ENCODE results near the gene SCYGR3. TPM values are rescaled to one million over a fixed set of nuclear protein-coding genes. Genes with fewer than 3 reads are reported as not detected.

SCYGR3 gene
- total RNA-seq, 1 donor from 2014 or later, result not detected

DNA sequence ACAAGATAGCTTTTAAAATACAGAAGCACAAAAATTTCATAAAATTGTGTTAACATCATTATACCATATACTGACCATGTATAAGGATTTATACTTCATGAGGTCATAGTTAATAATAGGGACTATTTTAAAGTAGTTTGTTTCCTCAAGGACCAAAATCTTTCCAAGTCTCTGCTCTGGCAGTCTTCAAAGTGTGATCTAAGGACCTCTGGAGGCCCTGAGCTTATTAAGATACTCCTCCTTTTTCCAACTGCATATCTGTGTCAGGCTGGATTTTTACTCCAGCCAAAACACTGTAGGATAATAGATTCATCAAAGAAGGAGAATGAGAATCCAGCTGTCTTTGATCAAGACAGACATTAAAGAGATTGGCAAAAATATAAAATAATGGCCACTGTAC is 17.6 kb downstream of the SCYGR3 start:
- DNase-seq, result no peak
- Histone ChIP-seq H3K4me3 (no peak overlapping the region), H3K27ac (replicated peaks) (no peak overlapping the region), H3K4me1 (no peaks in the 10 kb centered on the region), H3K9me3 (replicated peaks) (no peaks in the 10 kb centered on the region), H3K27me3 (ENCODE audit: low read depth) (peaks cover 44% of the 10 kb centered on the region), H3K36me3 (no peaks in the 10 kb centered on the region)
- TF ChIP-seq, protein P1, sequence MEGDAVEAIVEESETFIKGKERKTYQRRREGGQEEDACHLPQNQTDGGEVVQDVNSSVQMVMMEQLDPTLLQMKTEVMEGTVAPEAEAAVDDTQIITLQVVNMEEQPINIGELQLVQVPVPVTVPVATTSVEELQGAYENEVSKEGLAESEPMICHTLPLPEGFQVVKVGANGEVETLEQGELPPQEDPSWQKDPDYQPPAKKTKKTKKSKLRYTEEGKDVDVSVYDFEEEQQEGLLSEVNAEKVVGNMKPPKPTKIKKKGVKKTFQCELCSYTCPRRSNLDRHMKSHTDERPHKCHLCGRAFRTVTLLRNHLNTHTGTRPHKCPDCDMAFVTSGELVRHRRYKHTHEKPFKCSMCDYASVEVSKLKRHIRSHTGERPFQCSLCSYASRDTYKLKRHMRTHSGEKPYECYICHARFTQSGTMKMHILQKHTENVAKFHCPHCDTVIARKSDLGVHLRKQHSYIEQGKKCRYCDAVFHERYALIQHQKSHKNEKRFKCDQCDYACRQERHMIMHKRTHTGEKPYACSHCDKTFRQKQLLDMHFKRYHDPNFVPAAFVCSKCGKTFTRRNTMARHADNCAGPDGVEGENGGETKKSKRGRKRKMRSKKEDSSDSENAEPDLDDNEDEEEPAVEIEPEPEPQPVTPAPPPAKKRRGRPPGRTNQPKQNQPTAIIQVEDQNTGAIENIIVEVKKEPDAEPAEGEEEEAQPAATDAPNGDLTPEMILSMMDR (IDR thresholded peaks at IDR 0.05; ENCODE audit: borderline replicate concordance), result no peak
- intact Hi-C loops (cut with micrococcal nuclease), result no loop called here

DNA sequence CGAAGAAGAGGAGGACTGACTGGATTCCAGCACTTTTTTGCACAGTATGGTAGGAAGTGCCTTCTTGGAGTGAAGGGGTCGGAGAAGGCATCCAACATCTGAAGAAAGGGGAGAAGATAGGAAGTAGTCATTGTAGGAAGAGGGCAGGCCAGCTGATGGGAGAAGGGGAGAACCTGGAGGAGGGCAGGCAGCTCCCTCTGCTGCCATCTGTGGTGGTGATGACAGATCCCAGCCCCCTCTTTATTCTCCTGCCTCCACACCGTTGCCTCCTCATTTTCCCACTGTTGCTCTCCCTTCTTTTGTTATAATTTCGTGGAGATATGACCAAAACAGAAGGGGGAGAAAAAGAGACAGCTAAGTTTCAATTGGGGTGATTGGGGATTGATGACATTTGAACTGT is 18.8 kb downstream of the SCYGR3 start:
- Histone ChIP-seq H3K27me3 (ENCODE audit: low read depth) (peaks cover 54% of the 10 kb centered on the region), H3K27ac (replicated peaks) (no peak overlapping the region), H3K9me3 (replicated peaks) (no peaks in the 10 kb centered on the region), H3K4me3 (no peak overlapping the region), H3K36me3 (no peaks in the 10 kb centered on the region), H3K4me1 (no peaks in the 10 kb centered on the region)
- intact Hi-C loops (cut with micrococcal nuclease), result no loop called here
- no peak for DNase-seq
- TF ChIP-seq, protein P1 (IDR thresholded peaks at IDR 0.05; ENCODE audit: borderline replicate concordance), result no peak

DNA sequence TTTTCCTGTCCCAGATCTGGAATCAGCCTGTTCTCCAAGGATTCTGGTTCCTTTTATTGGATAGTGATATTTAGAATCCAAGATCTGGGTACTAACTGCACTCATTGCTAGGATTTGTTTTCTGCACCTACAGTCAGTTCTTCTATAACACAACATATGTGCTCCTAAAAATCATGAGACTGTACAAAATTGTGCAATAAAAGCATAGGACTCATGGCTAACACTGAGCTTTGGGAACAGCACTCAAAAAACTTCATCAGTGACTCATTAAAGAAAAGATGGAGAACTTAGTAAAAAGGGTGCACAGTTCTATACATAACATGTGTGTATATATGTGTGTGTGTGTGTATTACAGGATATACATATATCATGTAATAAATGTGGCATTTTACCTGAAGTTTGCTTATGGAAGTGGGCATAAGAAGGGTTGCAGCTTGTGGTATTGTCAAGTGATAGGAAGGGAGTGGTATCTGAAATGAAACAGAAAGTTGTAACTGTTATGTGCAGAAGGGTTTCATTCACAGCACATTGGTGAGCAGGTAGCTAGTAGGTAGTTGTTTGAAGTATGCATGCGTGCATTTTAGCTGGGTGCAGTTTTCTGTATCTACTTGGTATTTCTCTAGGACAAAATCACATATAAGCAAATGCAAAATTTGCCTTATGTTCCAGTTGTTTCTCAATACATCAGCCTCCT is 21.8 kb downstream of the SCYGR3 start:
- H3K9me3 ChIP-seq (replicated peaks), result peaks cover 15% of the 10 kb centered on the region
- no peaks in the 10 kb centered on the region for H3K4me1 ChIP-seq
- peaks cover 43% of the 10 kb centered on the region for H3K27me3 ChIP-seq (ENCODE audit: low read depth)
- no peak overlapping the region for H3K4me3 ChIP-seq
- intact Hi-C loops (cut with micrococcal nuclease), result no loop called here
- DNase-seq, result no peak
- no peak overlapping the region for H3K27ac ChIP-seq (replicated peaks)
- H3K36me3 ChIP-seq, result no peaks in the 10 kb centered on the region
- TF ChIP-seq, protein P1 (IDR thresholded peaks at IDR 0.05; ENCODE audit: borderline replicate concordance), result no peak

DNA sequence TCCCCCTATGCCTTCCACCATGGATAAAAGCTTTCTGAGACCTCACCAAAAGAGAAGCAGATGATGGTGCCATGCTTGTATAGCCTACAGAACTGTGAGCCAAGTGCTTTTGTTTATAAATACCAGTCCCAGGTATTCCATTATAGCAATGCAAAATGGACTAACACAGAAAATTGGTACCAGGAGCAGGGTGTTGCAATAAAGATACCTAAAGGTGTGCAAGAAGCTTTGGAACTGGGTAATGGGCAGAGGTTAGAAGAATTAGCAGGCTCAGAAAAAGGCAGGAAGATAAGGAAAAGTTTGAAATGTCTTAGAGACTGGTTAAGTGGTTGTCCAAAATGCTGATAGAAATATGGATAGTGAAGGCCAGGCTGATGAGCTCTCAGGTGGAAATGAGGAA is 32.3 kb downstream of the SCYGR3 start:
- no peak for DNase-seq
- H3K27me3 ChIP-seq (ENCODE audit: low read depth), result peaks cover 17% of the 10 kb centered on the region
- no peaks in the 10 kb centered on the region for H3K4me1 ChIP-seq
- TF ChIP-seq, protein P1 (IDR thresholded peaks at IDR 0.05; ENCODE audit: borderline replicate concordance), result no peak
- H3K4me3 ChIP-seq, result no peak overlapping the region
- intact Hi-C loops (cut with micrococcal nuclease), result no loop called here
- H3K27ac ChIP-seq (replicated peaks), result no peak overlapping the region
- H3K36me3 ChIP-seq, result no peaks in the 10 kb centered on the region
- peaks cover 19% of the 10 kb centered on the region for H3K9me3 ChIP-seq (replicated peaks)

DNA sequence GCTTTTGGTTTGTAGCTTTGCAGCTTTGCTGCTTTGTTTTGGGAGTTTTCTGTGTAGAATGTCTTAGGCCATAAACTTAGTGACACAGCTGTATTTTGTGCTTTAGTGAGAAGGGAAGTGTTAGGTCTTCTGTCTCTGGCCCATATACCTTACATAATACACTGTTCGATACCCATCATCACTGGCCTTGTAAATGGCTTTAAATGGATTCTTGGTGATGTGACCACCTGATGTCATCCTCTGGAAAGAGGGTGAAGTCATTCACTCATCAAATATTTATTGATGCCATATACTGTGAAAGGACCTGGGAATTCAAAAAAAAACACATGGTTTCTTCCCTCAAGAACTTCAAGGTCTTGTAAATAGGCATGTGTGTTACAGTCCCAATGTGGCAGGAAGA is 34.8 kb downstream of the SCYGR3 start:
- H3K27me3 ChIP-seq (ENCODE audit: low read depth), result peaks cover 17% of the 10 kb centered on the region
- H3K9me3 ChIP-seq (replicated peaks), result peaks cover 19% of the 10 kb centered on the region
- DNase-seq, result no peak
- TF ChIP-seq, protein P1 (IDR thresholded peaks at IDR 0.05; ENCODE audit: borderline replicate concordance), result no peak
- no peak overlapping the region for H3K27ac ChIP-seq (replicated peaks)
- no peaks in the 10 kb centered on the region for H3K36me3 ChIP-seq
- no peak overlapping the region for H3K4me3 ChIP-seq
- no peaks in the 10 kb centered on the region for H3K4me1 ChIP-seq
- intact Hi-C loops (cut with micrococcal nuclease), result no loop called here

Data from left ventricle myocardium inferior (tissue), 1 donor.